GM23248 (cell line): ENCODE measurements around the gene MME.

Experiments
- EZH2 ChIP-seq: fragments of 200-600 bp; sonication (generic); IDR thresholded peaks from 2 replicates; pipeline ENCODE4 v1.6.1; 2018; ENCODE audit warnings: antibody characterized with exemption, mild to moderate bottlenecking; ENCODE audit not compliant: insufficient read depth, poor library complexity, severe bottlenecking
- EZH2phosphoT487 ChIP-seq: fragments of 200-600 bp; sonication (generic); IDR thresholded peaks from 2 replicates; pipeline ENCODE4 v1.6.1; 2018; ENCODE audit warnings: antibody characterized with exemption, moderate library complexity, mild to moderate bottlenecking, low read depth; ENCODE audit not compliant: insufficient read depth

DNA sequence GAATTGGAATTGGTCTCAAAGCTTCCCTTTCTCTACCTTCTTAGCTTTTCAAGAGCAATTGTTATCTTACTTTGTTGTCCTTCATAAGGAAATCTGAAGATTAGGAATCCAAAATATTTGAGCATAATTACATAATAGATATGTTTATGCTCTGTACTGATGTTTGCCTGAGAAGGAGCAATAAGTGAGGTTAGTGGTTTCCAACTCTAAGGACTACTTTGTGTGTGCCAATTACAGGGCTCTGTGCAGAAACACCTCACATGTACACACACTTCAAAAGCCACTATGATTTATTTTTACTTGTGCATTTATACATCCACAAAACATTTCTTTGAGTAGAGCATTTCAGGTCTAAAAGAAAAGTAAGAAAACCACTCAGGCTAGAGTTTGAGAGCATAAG, 49.9 kb downstream of the MME start:
- TF ChIP-seq EZH2phosphoT487 (no peak), EZH2 (no peak)
